ENCODE measurements around the gene CDK17. TPM values are rescaled to one million over a fixed set of nuclear protein-coding genes. Genes with fewer than 3 reads are reported as not detected.

The CDK17 gene
- total RNA-seq, 1 donor from 2014 or later: 72.4 TPM

- Histone ChIP-seq H3K27me3 (no peaks in the 10 kb centered on the region), H3K9me3 (no peaks in the 10 kb centered on the region), H3K4me1 (no peaks in the 10 kb centered on the region), H3K36me3 (peaks cover 0 to 6% of the 10 kb centered on the region in 2 donors), H3K4me3 (no peak overlapping the region), H3K27ac (no peak overlapping the region)
- intact Hi-C loops (cut with DNase I): no loop called here
- DNase-seq (ENCODE audit: extremely low spot score in 2 of 2): no peak
- TF ChIP-seq POLR2AphosphoS5 (IDR thresholded peaks at IDR 0.05; ENCODE audit: insufficient read depth in 1 of 2, low read depth in 1 of 2): no peak
- no peak for TF ChIP-seq POLR2A (IDR thresholded peaks at IDR 0.05)
Measured at GRCh38 chr12:96294831-96295230, 105.4 kb downstream of the CDK17 start.

- no peak for DNase-seq (ENCODE audit: extremely low spot score in 2 of 2)
- Histone ChIP-seq H3K9me3 (no peaks in the 10 kb centered on the region), H3K4me1 (no peaks in the 10 kb centered on the region), H3K4me3 (no peak overlapping the region), H3K36me3 (peaks cover 0 to 18% of the 10 kb centered on the region in 2 donors), H3K27me3 (no peaks in the 10 kb centered on the region), H3K27ac (no peak overlapping the region)
- intact Hi-C loops (cut with DNase I): no loop called here
- TF ChIP-seq POLR2A (IDR thresholded peaks at IDR 0.05): no peak
- no peak for TF ChIP-seq POLR2AphosphoS5 (IDR thresholded peaks at IDR 0.05; ENCODE audit: insufficient read depth in 1 of 2, low read depth in 1 of 2)
- TF ChIP-seq CTCF (IDR thresholded peaks at IDR 0.05): no peak
Measured at GRCh38 chr12:96293093-96293492, 107.1 kb downstream of the CDK17 start.

- DNase-seq (ENCODE audit: extremely low spot score in 2 of 2): no peak
- H3K36me3 ChIP-seq: peaks cover 0 to 47% of the 10 kb centered on the region in 2 donors
- intact Hi-C loops (cut with DNase I): no loop called here
Measured at GRCh38 chr12:96289067-96289466, 111.2 kb downstream of the CDK17 start.

GRCh38 chr12:96285158-96285557, 115.1 kb downstream of the CDK17 start:
- Histone ChIP-seq H3K9me3 (no peaks in the 10 kb centered on the region), H3K27ac (no peak overlapping the region), H3K36me3 (peaks cover 0 to 69% of the 10 kb centered on the region in 2 donors), H3K4me3 (no peak overlapping the region), H3K4me1 (no peaks in the 10 kb centered on the region), H3K27me3 (no peaks in the 10 kb centered on the region)
- TF ChIP-seq POLR2A (IDR thresholded peaks at IDR 0.05) (no peak), CTCF (IDR thresholded peaks at IDR 0.05) (no peak)
- intact Hi-C loops (cut with DNase I): no loop called here
- no peak for DNase-seq (ENCODE audit: extremely low spot score in 2 of 2)

More at GRCh38 chr12:96289067-96289466, 111.2 kb downstream of the CDK17 start:
- Histone ChIP-seq H3K27ac (no peak overlapping the region), H3K4me3 (no peak overlapping the region), H3K27me3 (no peaks in the 10 kb centered on the region), H3K9me3 (no peaks in the 10 kb centered on the region), H3K4me1 (no peaks in the 10 kb centered on the region)
- no peak for TF ChIP-seq CTCF (IDR thresholded peaks at IDR 0.05)
- TF ChIP-seq POLR2A (IDR thresholded peaks at IDR 0.05): no peak
- no peak for TF ChIP-seq POLR2AphosphoS5 (IDR thresholded peaks at IDR 0.05; ENCODE audit: insufficient read depth in 1 of 2, low read depth in 1 of 2)

- Histone ChIP-seq H3K36me3 (peaks cover 0 to 20% of the 10 kb centered on the region in 2 donors), H3K4me1 (no peaks in the 10 kb centered on the region), H3K27ac (no peak overlapping the region), H3K4me3 (no peak overlapping the region), H3K9me3 (no peaks in the 10 kb centered on the region), H3K27me3 (no peaks in the 10 kb centered on the region)
- TF ChIP-seq POLR2AphosphoS5 (IDR thresholded peaks at IDR 0.05; ENCODE audit: insufficient read depth in 1 of 2, low read depth in 1 of 2) (no peak), CTCF (IDR thresholded peaks at IDR 0.05) (no peak), POLR2A (IDR thresholded peaks at IDR 0.05) (no peak)
- no peak for DNase-seq (ENCODE audit: extremely low spot score in 2 of 2)
- intact Hi-C loops (cut with DNase I): no loop called here
Measured at GRCh38 chr12:96274331-96274730, 125.9 kb downstream of the CDK17 start.
